CD4-positive, alpha-beta T cell treated with Interleukin-15 for 1 hour (primary cell): ENCODE measurements around the gene SHROOM3.
"Not testable (repeated sequence)": the region's sequence is repeated elsewhere in the genome, so short reads cannot be mapped to it uniquely, and the experiment has no call there.

Experiments
- DNase-seq: peaks from one replicate; pipeline ENCODE4 v3.0.0-alpha.2; 2020

The SHROOM3 gene

DNA sequence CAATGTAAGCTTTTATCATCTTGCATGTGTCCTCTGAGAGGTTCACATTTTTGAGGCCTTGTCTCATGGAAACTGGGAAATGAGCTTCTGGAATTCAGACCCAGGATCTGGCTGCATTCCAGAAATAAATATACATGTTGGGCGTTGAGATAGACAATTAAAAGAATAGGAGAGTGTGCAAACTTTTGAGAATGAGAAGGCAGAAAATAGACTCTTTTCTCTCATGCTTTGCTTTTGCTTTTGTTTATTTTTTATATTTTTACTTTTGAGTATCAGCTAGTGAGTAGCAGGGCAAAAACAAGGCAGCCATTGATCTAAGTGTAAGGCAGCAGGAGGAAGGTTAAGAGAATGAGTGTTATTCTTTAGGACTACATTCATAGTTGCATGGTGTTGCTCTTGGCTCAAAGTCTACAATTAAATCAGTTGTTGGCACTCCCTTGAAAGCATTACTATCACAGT lies 12.4 kb downstream of the SHROOM3 start:
- DNase-seq: no peak

- DNase-seq: no peak
Measured at GRCh38 chr4:76448211-76448610, 13.2 kb downstream of the SHROOM3 start.

DNA sequence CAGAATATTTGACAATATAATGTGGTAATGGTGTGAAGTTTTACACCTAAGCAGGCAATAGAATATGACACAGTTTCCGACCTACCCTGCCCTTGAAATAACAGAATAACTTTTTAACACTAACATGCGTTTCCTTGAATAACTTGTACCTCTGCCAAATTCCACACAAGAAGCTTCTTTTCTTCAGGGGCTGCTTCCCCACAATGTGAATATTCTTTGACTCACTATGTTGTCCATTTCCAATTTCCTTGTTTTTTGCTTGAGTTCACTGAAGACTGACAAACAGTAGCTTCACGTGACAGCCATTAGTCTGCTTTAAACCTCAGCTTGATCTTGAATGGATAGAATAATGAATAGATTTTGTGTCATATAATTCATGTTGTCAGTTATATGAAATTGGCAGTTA lies 14.3 kb downstream of the SHROOM3 start:
- DNase-seq: no peak

DNA sequence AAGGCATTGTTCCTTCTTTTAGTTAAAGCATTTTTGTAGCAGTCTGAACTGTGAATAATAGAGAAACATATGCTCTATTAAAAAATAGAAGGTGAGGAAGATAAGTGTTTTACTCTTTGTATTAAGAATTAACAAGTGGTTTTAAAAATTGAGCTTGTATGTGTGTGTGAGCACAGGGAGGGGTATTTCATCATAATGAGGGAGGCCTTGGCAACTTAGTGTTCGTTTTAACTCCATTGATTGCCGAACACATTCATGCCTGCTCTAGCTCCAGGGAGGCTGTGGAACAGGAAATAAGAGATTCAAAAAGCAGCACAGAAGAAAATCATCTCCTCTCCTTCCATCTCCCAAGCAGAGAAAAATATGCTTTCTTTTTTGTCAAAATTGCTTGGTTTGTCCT lies 14.8 kb downstream of the SHROOM3 start:
- DNase-seq: no peak

GRCh38 chr4:76453232-76453631 lies 18.2 kb downstream of the SHROOM3 start:
- no peak for DNase-seq

- not testable (repeated sequence) for DNase-seq
Measured at GRCh38 chr4:76454073-76454472, 19.0 kb downstream of the SHROOM3 start.

DNA sequence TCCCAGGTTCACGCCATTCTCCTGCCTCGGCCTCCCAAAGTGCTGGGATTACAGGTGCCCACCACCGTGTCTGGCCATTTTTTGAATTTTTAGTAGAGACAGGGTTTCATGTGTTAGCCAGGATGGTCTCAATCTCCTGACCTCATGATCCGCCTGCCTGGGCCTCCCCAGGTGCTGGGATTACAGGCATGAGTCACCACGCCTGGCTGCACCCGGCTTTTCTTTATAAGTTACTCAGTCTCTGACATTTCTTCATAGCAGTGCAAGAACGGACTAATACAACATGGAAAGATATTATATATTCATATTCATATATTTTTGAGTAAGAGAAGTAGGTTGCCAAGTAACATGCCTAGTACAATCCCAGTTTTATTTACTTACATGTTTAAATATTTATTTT lies 22.9 kb downstream of the SHROOM3 start:
- no peak for DNase-seq

DNA sequence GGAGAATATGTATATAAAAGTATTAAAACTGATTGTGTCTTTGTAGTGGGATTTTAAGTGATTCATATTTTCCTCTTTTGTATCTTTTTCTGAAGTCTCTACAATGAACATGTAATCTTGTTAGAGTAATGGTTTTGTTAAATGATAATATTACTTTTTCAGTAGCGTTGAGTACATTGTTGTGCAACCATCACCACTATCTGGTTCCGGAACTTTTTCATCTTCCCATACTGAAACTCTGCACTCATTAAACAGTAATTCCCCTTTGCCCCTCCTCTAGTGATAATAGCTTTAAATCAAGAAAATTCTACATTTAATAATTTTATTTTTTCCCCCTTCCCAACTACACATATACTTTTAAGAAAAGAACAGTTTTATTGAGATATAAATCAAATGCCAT lies 23.3 kb downstream of the SHROOM3 start:
- no peak for DNase-seq

GRCh38 chr4:76458825-76459224 lies 23.8 kb downstream of the SHROOM3 start:
- DNase-seq: no peak

DNA sequence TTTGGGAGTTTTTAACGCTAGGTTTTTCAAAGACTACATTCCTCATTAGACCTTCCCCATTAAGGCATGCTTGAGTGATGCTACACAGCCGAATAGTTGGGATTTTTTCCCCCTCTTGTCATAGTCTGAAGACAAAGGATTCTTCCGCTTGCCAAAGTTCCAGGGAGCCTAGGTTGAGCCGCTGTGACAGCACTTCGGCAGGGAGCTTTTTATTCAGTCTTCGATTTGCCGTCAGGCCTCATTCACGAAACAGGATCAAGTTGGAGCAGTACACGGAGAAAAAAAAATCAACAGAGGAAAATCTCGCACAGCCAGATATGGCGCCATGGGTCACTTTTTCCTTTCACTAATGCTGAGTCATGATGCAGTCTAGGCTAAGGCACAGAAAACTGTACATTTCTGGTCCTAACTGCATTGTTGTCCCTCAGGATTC lies 24.3 kb downstream of the SHROOM3 start:
- DNase-seq: no peak

DNA sequence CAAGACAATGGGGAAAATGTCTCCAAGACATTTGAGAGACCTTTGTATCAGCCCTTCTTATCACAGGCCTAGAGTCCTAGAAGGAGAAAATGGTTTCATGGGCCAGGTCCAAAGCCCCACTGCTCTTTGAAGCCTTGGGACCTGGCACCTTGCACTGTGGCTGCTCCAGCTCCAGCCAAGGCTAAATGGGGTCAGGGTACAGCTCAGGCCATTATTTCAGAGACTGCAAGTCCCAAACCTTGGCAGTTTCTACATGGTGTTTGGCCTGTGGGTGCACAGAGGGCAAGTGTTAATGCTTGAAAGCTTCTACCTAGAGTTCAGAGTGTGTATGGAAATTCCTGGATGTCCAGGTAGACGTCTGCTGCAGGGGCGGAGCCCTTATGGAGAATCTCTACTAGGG lies 28.5 kb downstream of the SHROOM3 start:
- no peak for DNase-seq

DNA sequence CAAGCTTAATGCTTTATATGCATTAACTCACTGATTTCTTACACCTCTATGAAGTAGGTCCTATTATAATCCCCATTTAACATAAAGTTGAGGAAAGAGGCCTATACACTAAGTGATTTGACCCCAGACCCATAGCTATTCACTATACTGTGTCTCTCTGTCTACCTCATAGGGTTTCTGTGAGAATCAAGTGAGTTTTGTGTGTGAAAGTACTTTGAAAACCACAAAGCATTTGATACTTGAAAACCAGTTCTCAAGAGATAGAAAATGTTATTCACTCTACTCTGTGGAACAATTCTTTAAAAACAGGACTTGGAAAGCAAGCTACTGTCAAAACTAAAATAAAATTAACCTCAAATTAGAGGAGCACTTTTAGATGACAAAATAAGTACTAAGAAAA lies 35.0 kb downstream of the SHROOM3 start:
- no peak for DNase-seq

DNA sequence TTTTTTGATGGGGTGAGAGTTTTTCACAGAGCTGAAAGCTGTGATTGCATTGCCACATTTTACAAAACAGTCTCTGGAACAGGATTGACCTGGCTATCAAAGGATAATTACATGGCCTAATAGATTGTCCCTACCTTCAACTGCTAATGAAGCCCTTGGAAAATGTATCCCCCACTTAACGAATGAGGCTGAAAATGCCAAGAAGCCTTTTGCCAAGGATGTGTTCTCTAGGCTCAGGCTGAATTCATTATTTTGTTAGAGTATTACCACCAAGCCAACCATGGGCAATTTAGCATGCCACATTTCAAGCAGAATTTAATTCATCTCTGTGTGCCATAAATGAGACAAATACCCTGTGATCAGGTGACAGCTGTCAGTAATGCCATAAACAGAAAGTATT lies 35.5 kb downstream of the SHROOM3 start:
- DNase-seq: no peak

DNA sequence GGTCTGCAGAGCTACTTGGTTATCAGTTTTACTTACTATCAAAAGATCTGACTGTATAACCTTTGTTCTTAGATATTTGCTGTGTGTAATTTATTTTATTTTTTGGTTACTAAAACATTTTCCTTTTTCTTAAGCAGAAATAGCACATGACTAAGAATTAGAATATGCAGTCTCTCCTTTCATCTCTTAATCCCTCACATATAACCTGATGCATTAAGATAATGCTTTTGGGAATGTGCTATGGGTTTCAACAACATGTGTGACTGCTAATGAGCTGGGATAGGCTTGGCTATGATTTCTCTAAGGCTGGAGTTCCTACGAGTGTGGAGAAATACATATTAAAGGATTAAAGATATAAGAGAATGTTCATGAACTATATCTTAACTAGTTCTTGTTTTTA lies 41.5 kb downstream of the SHROOM3 start:
- no peak for DNase-seq

DNA sequence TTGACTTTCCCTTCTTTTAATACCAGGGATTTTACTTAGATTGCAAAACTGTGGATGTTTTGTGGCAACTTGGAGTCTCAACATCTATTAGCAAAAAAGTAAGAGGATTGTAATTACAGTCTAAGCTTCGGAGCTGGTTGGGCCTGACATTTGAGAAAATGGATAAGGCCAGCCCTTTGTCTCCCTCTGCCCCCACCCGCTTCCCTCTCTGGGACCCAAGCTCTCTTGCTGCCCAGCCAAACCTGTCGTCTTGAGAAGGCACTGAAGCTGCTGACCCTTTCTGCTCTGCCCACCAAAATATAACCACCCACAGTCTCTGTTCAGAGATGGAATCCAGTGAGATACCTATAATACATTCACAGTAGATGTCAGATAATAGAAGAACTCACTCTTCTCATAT lies 49.6 kb downstream of the SHROOM3 start:
- DNase-seq: no peak

DNA sequence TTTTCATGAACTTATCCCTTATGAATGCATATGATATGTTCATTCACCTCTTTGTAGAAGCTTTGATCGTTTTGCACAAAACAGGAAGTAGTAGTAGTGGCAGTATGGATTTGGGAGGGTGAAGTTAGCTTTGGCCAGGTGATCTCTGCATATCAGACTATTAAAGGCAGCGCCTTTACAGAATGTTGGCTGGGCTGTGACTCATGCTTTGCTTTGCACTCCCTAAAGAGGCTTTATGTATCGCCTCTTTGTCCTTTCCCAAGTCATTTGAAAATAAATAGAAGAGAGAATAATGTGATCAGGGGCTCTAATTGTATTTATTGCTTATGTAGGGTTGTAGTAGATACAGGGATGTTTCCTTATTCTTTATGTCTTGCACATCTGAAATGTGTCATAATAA lies 50.4 kb downstream of the SHROOM3 start:
- no peak for DNase-seq

DNA sequence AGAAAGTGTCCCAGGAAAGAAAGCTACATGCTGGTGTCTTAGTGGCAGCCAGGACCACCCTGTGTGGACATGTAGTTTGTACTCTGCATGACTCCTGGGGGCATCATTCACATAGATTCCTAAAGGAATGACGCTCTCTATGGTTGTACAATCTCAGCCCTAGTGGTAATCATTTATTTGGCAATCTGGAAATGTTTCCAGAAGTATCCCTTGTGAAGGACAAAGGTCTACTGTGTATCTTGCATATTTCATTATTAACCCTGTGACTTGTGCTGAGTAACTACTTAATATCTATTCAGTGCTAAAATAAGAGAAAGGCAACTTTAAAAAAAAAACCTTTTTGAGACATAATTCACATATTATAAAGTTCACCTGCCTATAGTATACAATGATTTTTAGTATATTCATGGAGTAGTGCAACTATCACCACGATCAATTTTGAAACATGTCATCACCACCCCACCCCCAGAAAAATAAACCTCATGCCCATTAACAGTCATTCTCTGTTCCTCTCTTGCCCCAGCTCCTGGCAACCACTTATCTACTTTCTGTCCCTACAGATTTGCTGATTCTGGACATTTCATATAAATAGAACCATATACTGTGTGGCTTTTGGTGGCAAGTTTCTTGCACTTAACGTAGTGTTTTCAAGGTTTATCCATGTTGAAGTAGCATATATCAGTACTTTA lies 51.7 kb downstream of the SHROOM3 start:
- no peak for DNase-seq

- DNase-seq: no peak
Measured at GRCh38 chr4:76487621-76488020, 52.6 kb downstream of the SHROOM3 start.

DNA sequence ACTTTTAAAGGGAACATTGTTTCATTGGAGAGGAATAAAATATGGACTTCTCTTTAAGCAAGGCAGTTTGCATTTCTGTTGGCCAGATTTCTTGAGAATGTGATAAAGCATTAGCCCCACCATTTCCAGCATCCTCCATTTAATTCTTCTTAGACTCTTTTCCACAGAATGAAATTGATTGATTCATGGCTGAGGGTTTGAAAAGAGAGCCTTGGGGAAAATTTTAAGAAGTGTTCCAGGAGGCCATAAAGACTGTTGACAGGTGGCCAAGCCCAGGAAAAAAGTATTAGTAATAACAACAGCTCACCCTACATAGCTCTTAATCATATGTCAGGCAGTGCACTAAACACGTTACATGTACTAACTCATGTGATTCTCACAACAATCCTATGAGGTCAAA lies 53.4 kb downstream of the SHROOM3 start:
- no peak for DNase-seq

DNA sequence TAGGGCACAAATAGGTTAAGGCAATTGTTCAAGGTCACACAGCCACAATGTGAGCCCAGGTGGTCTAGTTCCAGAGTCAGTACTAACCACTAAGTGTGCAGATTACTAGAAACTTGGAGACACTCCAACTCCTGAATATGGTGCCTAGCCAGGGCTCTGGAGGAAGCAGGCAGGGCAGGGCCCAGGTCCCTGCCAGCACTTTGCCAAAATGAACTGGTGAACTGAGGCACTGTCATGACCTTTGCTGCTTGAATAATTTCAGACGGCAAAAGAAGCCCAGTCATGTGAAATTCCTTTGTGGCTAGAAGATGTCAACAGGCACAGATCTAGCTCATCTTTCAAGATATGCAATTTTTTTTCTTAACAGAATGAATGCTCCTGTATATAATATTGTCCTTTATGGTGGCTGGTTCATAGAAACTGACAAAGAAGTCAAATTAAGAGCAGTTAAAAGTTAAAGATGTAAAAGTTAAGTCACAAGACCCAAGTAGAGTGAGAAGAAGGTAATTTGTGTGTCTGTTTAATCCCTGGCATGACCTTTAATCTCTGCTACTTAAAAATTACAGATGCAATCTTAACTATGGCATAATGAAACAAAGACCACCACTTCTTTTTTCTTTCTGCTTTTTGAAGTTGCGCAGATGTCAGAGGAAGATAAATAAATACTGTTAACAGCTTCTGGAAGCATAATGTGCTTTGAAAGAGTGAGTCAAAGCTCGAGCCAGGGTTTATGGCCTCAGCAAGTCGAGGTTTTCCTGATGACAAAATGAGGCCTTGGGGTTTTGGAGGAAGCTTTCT lies 54.1 kb downstream of the SHROOM3 start:
- DNase-seq: no peak

GRCh38 chr4:76489686-76490161 lies 54.7 kb downstream of the SHROOM3 start:
- DNase-seq: no peak

GRCh38 chr4:76492055-76492454 lies 57.0 kb downstream of the SHROOM3 start:
- no peak for DNase-seq

DNA sequence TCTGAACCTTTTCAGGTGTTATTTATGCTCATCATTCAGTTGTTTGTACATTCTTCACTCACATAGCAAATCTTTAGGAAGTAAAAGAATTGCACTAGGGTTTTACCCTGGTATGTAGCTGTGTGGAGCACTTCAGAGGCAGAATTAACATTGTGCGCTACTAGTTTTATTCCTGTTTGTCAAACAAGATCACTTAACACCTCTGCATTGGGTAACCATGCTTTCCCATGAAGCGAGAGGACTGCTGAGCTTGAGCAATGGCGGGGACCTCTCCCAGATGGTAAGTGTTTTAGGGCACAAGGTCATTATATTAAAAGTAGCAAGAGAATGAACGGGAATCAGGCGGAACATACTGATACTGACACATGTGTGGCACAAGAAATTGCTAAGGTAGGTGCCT lies 59.2 kb downstream of the SHROOM3 start:
- DNase-seq: no peak

GRCh38 chr4:76494871-76495590 lies 60.0 kb downstream of the SHROOM3 start:
- no peak for DNase-seq
